ENCODE data around the gene GALNT10.

GRCh38 chr5:154251529-154251928 is 61.0 kb downstream of the GALNT10 start:
- no peak for TF ChIP-seq POLR2A (IDR thresholded peaks at IDR 0.05)
- TF ChIP-seq CTCF (IDR thresholded peaks at IDR 0.05 in 8 of 11, conservative IDR thresholded peaks at IDR 0.05 in 3 of 11), result no peak

Measured in spleen (tissue), 7 donors.